ENCODE measurements around the gene SYNGR3.

DNA sequence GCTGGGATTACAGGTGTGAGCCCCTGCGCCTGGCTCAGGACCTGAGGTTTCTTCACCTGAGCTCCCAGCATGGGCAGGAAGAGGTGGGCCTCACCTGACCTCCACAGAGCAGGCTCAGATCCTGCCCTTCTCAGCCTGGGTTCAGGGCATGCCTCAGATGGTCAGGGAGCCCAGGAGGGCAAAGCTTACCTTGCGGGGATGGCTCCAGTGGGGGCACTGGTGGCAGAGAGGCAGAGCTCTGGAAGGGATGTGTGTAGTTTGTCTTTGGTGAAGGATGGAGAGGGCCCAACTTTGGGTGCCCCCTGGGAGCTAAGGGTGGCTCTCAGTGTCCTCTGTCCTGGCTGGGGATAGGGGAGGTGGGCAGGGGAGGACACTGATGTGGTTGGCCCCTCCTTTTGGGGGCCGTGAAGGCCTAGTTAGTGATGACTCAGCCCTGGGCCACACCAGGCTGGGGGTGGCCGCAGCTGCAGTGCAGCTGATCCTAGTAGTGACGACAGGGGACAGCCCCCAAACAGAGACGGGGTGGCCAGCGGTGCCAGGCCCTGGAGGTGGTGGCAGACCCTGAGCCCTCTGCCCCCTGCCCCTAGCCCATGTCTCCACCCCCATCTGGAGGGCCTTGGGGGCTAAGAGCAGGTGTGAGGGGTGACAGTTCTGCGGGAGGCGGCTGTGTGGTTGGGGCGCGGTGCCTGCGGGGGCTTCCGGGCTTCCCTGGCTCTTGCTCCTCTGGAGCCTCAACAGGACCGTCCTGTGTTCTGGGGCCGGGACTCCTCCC, 42.7 kb downstream of the SYNGR3 start:
- TF ChIP-seq, protein P1, sequence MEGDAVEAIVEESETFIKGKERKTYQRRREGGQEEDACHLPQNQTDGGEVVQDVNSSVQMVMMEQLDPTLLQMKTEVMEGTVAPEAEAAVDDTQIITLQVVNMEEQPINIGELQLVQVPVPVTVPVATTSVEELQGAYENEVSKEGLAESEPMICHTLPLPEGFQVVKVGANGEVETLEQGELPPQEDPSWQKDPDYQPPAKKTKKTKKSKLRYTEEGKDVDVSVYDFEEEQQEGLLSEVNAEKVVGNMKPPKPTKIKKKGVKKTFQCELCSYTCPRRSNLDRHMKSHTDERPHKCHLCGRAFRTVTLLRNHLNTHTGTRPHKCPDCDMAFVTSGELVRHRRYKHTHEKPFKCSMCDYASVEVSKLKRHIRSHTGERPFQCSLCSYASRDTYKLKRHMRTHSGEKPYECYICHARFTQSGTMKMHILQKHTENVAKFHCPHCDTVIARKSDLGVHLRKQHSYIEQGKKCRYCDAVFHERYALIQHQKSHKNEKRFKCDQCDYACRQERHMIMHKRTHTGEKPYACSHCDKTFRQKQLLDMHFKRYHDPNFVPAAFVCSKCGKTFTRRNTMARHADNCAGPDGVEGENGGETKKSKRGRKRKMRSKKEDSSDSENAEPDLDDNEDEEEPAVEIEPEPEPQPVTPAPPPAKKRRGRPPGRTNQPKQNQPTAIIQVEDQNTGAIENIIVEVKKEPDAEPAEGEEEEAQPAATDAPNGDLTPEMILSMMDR (IDR thresholded peaks at IDR 0.05) = no peak
- no peak for TF ChIP-seq EP300 (IDR thresholded peaks at IDR 0.05)
- no peak for TF ChIP-seq POLR2A (IDR thresholded peaks at IDR 0.05; ENCODE audit: low read depth)

Measured in esophagus muscularis mucosa (tissue), 4 donors.